ENCODE data around the gene PLB1. TPM values are rescaled to one million over a fixed set of nuclear protein-coding genes. Genes with fewer than 3 reads are reported as not detected.

PLB1 gene
- total RNA-seq, 1 donor from 2014 or later = 0.75 TPM

DNA sequence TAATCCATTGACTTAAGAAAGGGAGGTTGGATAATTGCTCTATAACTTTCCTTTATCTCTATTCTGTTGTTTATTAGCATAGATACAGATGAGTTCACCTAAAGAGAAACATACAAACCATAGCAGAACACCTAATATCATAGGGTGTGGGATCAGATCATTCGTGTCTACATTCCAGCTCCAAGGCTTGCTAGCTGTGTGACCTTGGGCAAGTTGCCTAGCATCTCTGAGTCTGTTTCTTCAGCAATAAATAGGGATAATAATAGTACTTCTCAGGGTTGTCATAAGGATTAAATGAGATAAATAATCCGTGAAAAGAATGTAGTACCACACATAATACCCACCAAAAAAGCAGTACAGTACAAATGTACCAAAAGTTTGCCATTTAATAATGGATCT lies 126.2 kb downstream of the PLB1 start:
- peaks cover 12% of the 10 kb centered on the region for H3K4me1 Mint-ChIP-seq (ENCODE audit: low read depth)

GRCh38 chr2:28623582-28624405 lies 127.9 kb downstream of the PLB1 start:
- Mint-ChIP-seq H3K4me1 (ENCODE audit: low read depth) (peaks cover 23% of the 10 kb centered on the region), H3K27me3 (ENCODE audit: insufficient read depth) (no peaks in the 10 kb centered on the region), H3K4me3 (peak overlapping the region; percentile 78), H3K9me3 (peaks cover 5% of the 10 kb centered on the region), H3K36me3 (ENCODE audit: low read depth) (peaks cover 3% of the 10 kb centered on the region), H3K27ac (peak overlapping the region; percentile 98)
- intact Hi-C loops (cut with micrococcal nuclease) = loop anchor here (2.0 to 10.0 kb wide), 4 partner anchors 13 to 391 kb away; partner anchors contain the start of gene FOSL2
- no peak for DNase-seq (ENCODE audit: low spot score)

More for the DNA sequence above, 126.2 kb downstream of the PLB1 start:
- Mint-ChIP-seq H3K27ac (peak overlapping the region; percentile 96), H3K27me3 (ENCODE audit: insufficient read depth) (no peaks in the 10 kb centered on the region), H3K9me3 (peaks cover 5% of the 10 kb centered on the region), H3K36me3 (ENCODE audit: low read depth) (peaks cover 3% of the 10 kb centered on the region), H3K4me3 (peak overlapping the region; percentile 67)
- DNase-seq (ENCODE audit: low spot score) = no peak
- intact Hi-C loops (cut with micrococcal nuclease) = loop anchor here (5.0 to 10.0 kb wide), 3 partner anchors 40 to 393 kb away; partner anchors contain the start of gene FOSL2

DNA sequence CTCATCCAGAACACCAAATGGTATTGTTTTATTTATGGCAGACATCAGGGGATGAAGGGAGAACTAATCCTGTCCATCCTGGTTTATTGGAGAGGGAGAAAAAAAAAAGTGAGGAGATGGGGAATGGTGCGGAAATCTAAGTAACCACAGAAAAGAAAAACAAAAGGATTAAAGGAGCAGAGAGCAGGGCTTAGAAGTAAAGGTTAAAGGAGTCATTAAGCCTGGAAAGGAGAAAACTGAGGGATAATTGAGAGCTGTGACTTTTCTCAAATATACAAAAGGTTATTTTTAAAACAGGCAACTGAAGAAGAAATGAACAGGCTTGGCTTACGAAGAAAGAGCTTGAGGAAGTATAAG lies 128.6 kb downstream of the PLB1 start:
- Mint-ChIP-seq H3K9me3 (peaks cover 5% of the 10 kb centered on the region), H3K36me3 (ENCODE audit: low read depth) (peaks cover 3% of the 10 kb centered on the region), H3K4me3 (peak overlapping the region; percentile 78), H3K27ac (peak overlapping the region; percentile 98), H3K4me1 (ENCODE audit: low read depth) (peaks cover 23% of the 10 kb centered on the region), H3K27me3 (ENCODE audit: insufficient read depth) (no peaks in the 10 kb centered on the region)
- intact Hi-C loops (cut with micrococcal nuclease) = loop anchor here (2.0 to 10.0 kb wide), 4 partner anchors 14 to 390 kb away; partner anchors contain the start of gene FOSL2
- no peak for DNase-seq (ENCODE audit: low spot score)

- intact Hi-C loops (cut with micrococcal nuclease) = loop anchor here (1.0 to 10.0 kb wide), 8 partner anchors 11 to 390 kb away; partner anchors contain the start of gene FOSL2
- Mint-ChIP-seq H3K9me3 (peaks cover 5% of the 10 kb centered on the region), H3K27me3 (ENCODE audit: insufficient read depth) (no peaks in the 10 kb centered on the region), H3K27ac (peak overlapping the region; percentile 98), H3K4me1 (ENCODE audit: low read depth) (peaks cover 23% of the 10 kb centered on the region), H3K36me3 (ENCODE audit: low read depth) (peaks cover 3% of the 10 kb centered on the region), H3K4me3 (peak overlapping the region; percentile 78)
- DNase-seq (ENCODE audit: low spot score) = peak; percentile 70
These were observed 129.2 kb downstream of the PLB1 start for GRCh38 chr2:28624793-28625701.

GRCh38 chr2:28626376-28626775 lies 130.5 kb downstream of the PLB1 start:
- intact Hi-C loops (cut with micrococcal nuclease) = loop anchor here (10.0 kb wide), 1 partner anchor 388 kb away; no protein-coding TSS in a partner anchor
- Mint-ChIP-seq H3K9me3 (peaks cover 5% of the 10 kb centered on the region), H3K4me1 (ENCODE audit: low read depth) (peaks cover 23% of the 10 kb centered on the region), H3K27me3 (ENCODE audit: insufficient read depth) (no peaks in the 10 kb centered on the region), H3K4me3 (no peak overlapping the region), H3K36me3 (ENCODE audit: low read depth) (peaks cover 3% of the 10 kb centered on the region), H3K27ac (peak overlapping the region; percentile 69)
- no peak for DNase-seq (ENCODE audit: low spot score)

- peaks cover 5% of the 10 kb centered on the region for H3K9me3 Mint-ChIP-seq
- intact Hi-C loops (cut with micrococcal nuclease) = loop anchor here (10.0 kb wide), 1 partner anchor 388 kb away; no protein-coding TSS in a partner anchor
- H3K27ac Mint-ChIP-seq = peak overlapping the region; percentile 69
- peaks cover 3% of the 10 kb centered on the region for H3K36me3 Mint-ChIP-seq (ENCODE audit: low read depth)
- peaks cover 23% of the 10 kb centered on the region for H3K4me1 Mint-ChIP-seq (ENCODE audit: low read depth)
- no peak overlapping the region for H3K4me3 Mint-ChIP-seq
- H3K27me3 Mint-ChIP-seq (ENCODE audit: insufficient read depth) = no peaks in the 10 kb centered on the region
- DNase-seq (ENCODE audit: low spot score) = no peak
These were observed 131.1 kb downstream of the PLB1 start for GRCh38 chr2:28626891-28627421.

DNA sequence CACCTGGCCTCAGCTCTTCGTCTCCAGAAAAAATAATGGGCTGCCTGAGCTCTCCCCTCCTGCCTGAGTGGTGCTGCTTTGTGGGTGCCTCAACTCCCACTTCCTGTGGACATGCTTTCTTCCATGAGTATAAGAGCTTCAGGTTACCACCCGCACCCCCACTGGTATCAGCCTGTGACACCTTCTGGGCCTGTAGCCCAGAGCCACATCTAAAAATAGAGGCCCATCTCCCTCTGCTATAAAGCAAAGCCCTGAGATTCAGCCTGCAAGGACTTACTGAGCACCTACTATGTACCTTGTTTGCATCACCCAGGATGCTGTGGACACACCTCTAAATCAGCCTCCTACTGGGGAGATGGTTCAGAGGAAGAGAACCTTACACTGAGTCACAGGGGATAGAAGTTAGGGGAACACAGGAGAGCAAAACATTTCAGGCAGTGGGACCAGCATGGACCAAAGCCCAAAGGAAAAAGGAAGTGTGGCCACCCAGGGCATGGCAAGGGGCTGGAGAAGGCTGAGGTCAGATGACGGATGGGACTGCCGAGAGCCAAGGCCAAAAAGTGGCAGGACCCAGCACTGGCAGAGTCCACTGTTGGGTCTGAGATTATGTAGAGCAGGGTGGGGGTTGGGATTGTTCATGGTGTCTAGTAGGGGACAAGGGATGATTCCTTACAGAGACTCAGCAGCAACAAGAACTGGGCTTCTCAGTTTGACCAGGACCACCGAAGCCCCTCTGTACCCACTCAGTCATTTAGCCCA lies 132.0 kb downstream of the PLB1 start:
- no peaks in the 10 kb centered on the region for H3K27me3 Mint-ChIP-seq (ENCODE audit: insufficient read depth)
- H3K9me3 Mint-ChIP-seq = peaks cover 5% of the 10 kb centered on the region
- peaks cover 2% of the 10 kb centered on the region for H3K36me3 Mint-ChIP-seq (ENCODE audit: low read depth)
- no peak for DNase-seq (ENCODE audit: low spot score)
- intact Hi-C loops (cut with micrococcal nuclease) = loop anchor here (10.0 kb wide), 1 partner anchor 387 kb away; no protein-coding TSS in a partner anchor
- H3K4me1 Mint-ChIP-seq (ENCODE audit: low read depth) = peaks cover 23% of the 10 kb centered on the region
- H3K27ac Mint-ChIP-seq = peak overlapping the region; percentile 52
- no peak overlapping the region for H3K4me3 Mint-ChIP-seq

GRCh38 chr2:28628506-28628905 lies 132.6 kb downstream of the PLB1 start:
- H3K4me3 Mint-ChIP-seq = no peak overlapping the region
- H3K4me1 Mint-ChIP-seq (ENCODE audit: low read depth) = peaks cover 23% of the 10 kb centered on the region
- no peak for DNase-seq (ENCODE audit: low spot score)
- intact Hi-C loops (cut with micrococcal nuclease) = loop anchor here (10.0 kb wide), 1 partner anchor 386 kb away; no protein-coding TSS in a partner anchor
- no peaks in the 10 kb centered on the region for H3K27me3 Mint-ChIP-seq (ENCODE audit: insufficient read depth)
- peaks cover 2% of the 10 kb centered on the region for H3K36me3 Mint-ChIP-seq (ENCODE audit: low read depth)
- H3K27ac Mint-ChIP-seq = no peak overlapping the region
- H3K9me3 Mint-ChIP-seq = peaks cover 5% of the 10 kb centered on the region

DNA sequence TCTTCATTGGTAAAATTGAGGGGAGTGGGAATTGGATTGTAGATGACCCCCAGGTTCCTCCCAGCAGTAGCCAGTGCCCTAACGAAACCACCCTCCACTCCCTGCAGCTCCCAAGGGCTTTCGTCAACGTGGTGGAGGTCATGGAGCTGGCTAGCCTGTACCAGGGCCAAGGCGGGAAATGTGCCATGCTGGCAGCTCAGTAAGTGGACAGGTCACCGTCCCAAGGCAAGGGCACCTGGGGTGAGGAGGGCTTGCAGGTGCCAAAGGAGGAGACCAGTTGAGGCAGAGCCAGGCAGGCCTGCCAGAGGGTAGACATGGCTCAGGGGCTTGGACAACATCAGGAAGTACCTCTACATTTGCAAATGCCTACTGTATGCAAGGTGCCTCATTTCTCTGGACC lies 133.1 kb downstream of the PLB1 start:
- DNase-seq (ENCODE audit: low spot score) = no peak
- Mint-ChIP-seq H3K36me3 (ENCODE audit: low read depth) (peaks cover 5% of the 10 kb centered on the region), H3K4me1 (ENCODE audit: low read depth) (peaks cover 23% of the 10 kb centered on the region), H3K4me3 (no peak overlapping the region), H3K27me3 (ENCODE audit: insufficient read depth) (no peaks in the 10 kb centered on the region), H3K27ac (no peak overlapping the region), H3K9me3 (peaks cover 4% of the 10 kb centered on the region)
- intact Hi-C loops (cut with micrococcal nuclease) = loop anchor here (10.0 kb wide), 1 partner anchor 386 kb away; no protein-coding TSS in a partner anchor

DNA sequence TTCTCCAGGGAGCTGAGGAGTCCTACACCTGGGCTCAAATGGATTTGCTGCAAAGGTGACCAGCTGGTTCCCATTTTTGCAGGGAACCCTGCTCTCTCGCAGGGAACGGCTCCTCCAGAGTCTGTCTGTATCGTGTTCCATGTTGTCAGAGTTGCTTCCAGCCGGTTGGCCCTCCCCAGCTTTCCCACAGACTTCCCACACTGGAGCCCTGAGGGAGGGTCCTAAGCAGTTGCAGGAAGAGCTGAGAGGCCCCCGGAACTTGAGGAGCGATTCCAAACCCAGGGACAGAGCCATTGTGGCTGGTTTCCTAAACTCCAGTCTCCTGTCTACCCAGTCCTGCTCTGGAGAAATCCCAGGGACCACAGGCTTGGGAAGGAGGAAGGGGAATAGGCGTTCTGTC lies 134.1 kb downstream of the PLB1 start:
- no peak for DNase-seq (ENCODE audit: low spot score)
- H3K36me3 Mint-ChIP-seq (ENCODE audit: low read depth) = peaks cover 4% of the 10 kb centered on the region
- H3K27ac Mint-ChIP-seq = no peak overlapping the region
- no peaks in the 10 kb centered on the region for H3K27me3 Mint-ChIP-seq (ENCODE audit: insufficient read depth)
- H3K4me1 Mint-ChIP-seq (ENCODE audit: low read depth) = peaks cover 23% of the 10 kb centered on the region
- intact Hi-C loops (cut with micrococcal nuclease) = loop anchor here (10.0 kb wide), 1 partner anchor 385 kb away; no protein-coding TSS in a partner anchor
- no peak overlapping the region for H3K4me3 Mint-ChIP-seq
- no peaks in the 10 kb centered on the region for H3K9me3 Mint-ChIP-seq

GRCh38 chr2:28630341-28630740 lies 134.5 kb downstream of the PLB1 start:
- intact Hi-C loops (cut with micrococcal nuclease) = no loop called here
- Mint-ChIP-seq H3K4me1 (ENCODE audit: low read depth) (peaks cover 23% of the 10 kb centered on the region), H3K27me3 (ENCODE audit: insufficient read depth) (no peaks in the 10 kb centered on the region), H3K9me3 (no peaks in the 10 kb centered on the region), H3K27ac (no peak overlapping the region), H3K36me3 (ENCODE audit: low read depth) (peaks cover 4% of the 10 kb centered on the region), H3K4me3 (no peak overlapping the region)
- no peak for DNase-seq (ENCODE audit: low spot score)
